H1 (cell line): ENCODE results near the gene GJC3. TPM values are rescaled to one million over a fixed set of nuclear protein-coding genes. Genes with fewer than 3 reads are reported as not detected.

Experiments
- CTCF ChIA-PET: fragments of 300-600 bp; sonication (Branson Sonifier 250); formaldehyde crosslinking; loops from one replicate; lab custom pipeline; 2021; ENCODE audit not compliant: partially characterized antibody; lab: Charles Lee
- POLR2A ChIA-PET: fragments of 300-600 bp; sonication (Branson Sonifier 250); formaldehyde crosslinking; loops from one replicate; lab custom pipeline; 2021; ENCODE audit warnings: inconsistent platforms; ENCODE audit not compliant: partially characterized antibody; lab: Charles Lee
- DNase-seq, 2 experiments: peaks; one replicate each; pipeline versions ENCODE4 v3.0.0 to v3.0.0-alpha.2; 2010 to 2022; ENCODE audit warnings: low spot score in 2 of 2, low read depth in 1 of 2, mixed read lengths in 1 of 2
- FAIRE-seq: peaks from 2 replicates; lab custom pipeline; 2011; peaks lifted over from hg19 to GRCh38; lab: Jason Lieb, UNC
- H2AFZ ChIP-seq: 2 replicates; pipeline ENCODE4 v1.8.1; 2012; ENCODE audit warnings: low read length, inconsistent platforms
- H2AK5ac ChIP-seq: 2 replicates; pipeline ENCODE4 v1.6.1; 2013; ENCODE audit warnings: low read depth, low read length
- H2BK120ac ChIP-seq: replicated peaks from 2 replicates; pipeline ENCODE3; 2013; ENCODE audit warnings: low read depth, low read length, inconsistent platforms
- H2BK12ac ChIP-seq: 2 replicates; pipeline ENCODE4 v1.6.1; 2013; ENCODE audit warnings: low read depth, low read length
- H2BK15ac ChIP-seq: 2 replicates; pipeline ENCODE4 v1.6.1; 2013; ENCODE audit warnings: low read length
- H2BK20ac ChIP-seq: 2 replicates; pipeline ENCODE4 v1.6.1; 2013; ENCODE audit warnings: low read length
- H2BK5ac ChIP-seq: 2 replicates; pipeline ENCODE4 v1.6.1; 2013; ENCODE audit warnings: low read depth, low read length
- H3K14ac ChIP-seq: 2 replicates; pipeline ENCODE4 v1.6.1; 2013; ENCODE audit warnings: inconsistent platforms; ENCODE audit not compliant: insufficient read length
- H3K18ac ChIP-seq: 2 replicates; pipeline ENCODE4 v1.6.1; 2013; ENCODE audit warnings: low read length; ENCODE audit errors: extremely low read depth
- H3K23ac ChIP-seq: 2 replicates; pipeline ENCODE4 v1.6.1; 2013; ENCODE audit warnings: inconsistent platforms; ENCODE audit not compliant: insufficient read length
- H3K23me2 ChIP-seq: 2 replicates; pipeline ENCODE4 v1.6.1; 2013; ENCODE audit warnings: low read depth, low read length
- H3K27ac ChIP-seq: 2 replicates; pipeline ENCODE4 v1.6.1; 2011; ENCODE audit warnings: low read depth, low read length, inconsistent platforms
- H3K27me3 ChIP-seq, 4 experiments: replicated peaks in 1 of 4; 1 replicate in 1 of 4; 2 replicates in 3 of 4; pipeline versions ENCODE4 v1.6.1 to v1.8.1; 2011 to 2013; ENCODE audit warnings: low read length in 3 of 4, mild to moderate bottlenecking in 3 of 4, inconsistent platforms in 2 of 4, mixed read lengths in 2 of 4, moderate library complexity in 1 of 4; ENCODE audit not compliant: control insufficient read depth in 3 of 4, insufficient read depth in 3 of 4; ENCODE audit errors: extremely low read depth in 1 of 4
- H3K36me3 ChIP-seq, 4 experiments: 2 replicates each; pipeline versions ENCODE4 v1.6.1 to v1.8.1; 2011 to 2013; ENCODE audit warnings: mild to moderate bottlenecking in 4 of 4, low read length in 3 of 4, moderate library complexity in 2 of 4, control low read depth in 1 of 4, inconsistent platforms in 1 of 4; ENCODE audit not compliant: insufficient read depth in 4 of 4, control insufficient read depth in 2 of 4
- H3K4ac ChIP-seq: replicated peaks from 2 replicates; pipeline ENCODE3; 2013; ENCODE audit warnings: low read length, low read depth, mixed read lengths, inconsistent platforms; ENCODE audit not compliant: insufficient read length
- H3K4me1 ChIP-seq, 4 experiments: replicated peaks in 1 of 4; 1 replicate in 1 of 4; 2 replicates in 3 of 4; pipeline versions ENCODE4 v1.6.1 to v1.8.1; 2011 to 2013; ENCODE audit warnings: low read length in 3 of 4, inconsistent platforms in 2 of 4, mixed read lengths in 1 of 4; ENCODE audit not compliant: insufficient read depth in 4 of 4, control insufficient read depth in 3 of 4
- H3K4me2 ChIP-seq, 2 experiments: 2 replicates each; pipeline versions ENCODE4 v1.6.1 to v1.8.1; 2011 to 2013; ENCODE audit warnings: low read depth in 2 of 2, low read length in 2 of 2, control low read depth in 1 of 2, inconsistent platforms in 1 of 2, mild to moderate bottlenecking in 1 of 2; ENCODE audit not compliant: insufficient read depth in 1 of 2
- H3K4me3 ChIP-seq, 4 experiments: fragments of 200-600, 300-600 bp in 1 of 4; sonication (generic), shearing (Covaris generic), sonication (Bioruptor Twin) in 1 of 4; 2 replicates each; pipeline versions ENCODE4 v1.5.1 to v1.8.1; 2011 to 2016; ENCODE audit warnings: low read length in 4 of 4, low read depth in 3 of 4, control low read depth in 2 of 4, inconsistent platforms in 2 of 4, mild to moderate bottlenecking in 2 of 4, mixed read lengths in 1 of 4, moderate library complexity in 1 of 4; ENCODE audit not compliant: insufficient read depth in 2 of 4; ENCODE audit errors: extremely low read depth in 1 of 4
- H3K56ac ChIP-seq: replicated peaks from 2 replicates; pipeline ENCODE3; 2013; ENCODE audit warnings: low read depth, mild to moderate bottlenecking, mixed read lengths, low read length, inconsistent platforms; ENCODE audit not compliant: insufficient read length
- H3K79me1 ChIP-seq: 2 replicates; pipeline ENCODE4 v1.6.1; 2013; ENCODE audit warnings: low read depth, low read length, control low read depth
- H3K79me2 ChIP-seq, 2 experiments: 2 replicates each; pipeline versions ENCODE4 v1.6.1 to v1.8.1; 2012 to 2013; ENCODE audit warnings: low read length in 2 of 2, mild to moderate bottlenecking in 2 of 2, inconsistent platforms in 1 of 2; ENCODE audit not compliant: insufficient read depth in 2 of 2, control insufficient read depth in 1 of 2
- H3K9ac ChIP-seq, 4 experiments: replicated peaks in 1 of 4; 1 replicate in 1 of 4; 2 replicates in 3 of 4; pipeline versions ENCODE4 v1.6.1 to v1.8.1; 2011 to 2013; ENCODE audit warnings: low read depth in 3 of 4, low read length in 3 of 4, control low read depth in 2 of 4, mild to moderate bottlenecking in 2 of 4, moderate library complexity in 2 of 4, inconsistent platforms in 1 of 4; ENCODE audit errors: extremely low read depth in 1 of 4
- H3K9me3 ChIP-seq, 2 experiments: 2 replicates each; pipeline versions ENCODE4 v1.6.1 to v1.8.1; 2012 to 2013; ENCODE audit warnings: mild to moderate bottlenecking in 2 of 2, moderate library complexity in 2 of 2, control low read depth in 1 of 2, inconsistent platforms in 1 of 2, low read depth in 1 of 2, low read length in 1 of 2, mixed read lengths in 1 of 2; ENCODE audit not compliant: insufficient read depth in 2 of 2
- H4K20me1 ChIP-seq, 2 experiments: replicated peaks in 1 of 2; 2 replicates each; pipeline versions ENCODE3 to v1.8.1; 2011 to 2013; ENCODE audit warnings: inconsistent platforms in 2 of 2, low read length in 2 of 2, mild to moderate bottlenecking in 1 of 2; ENCODE audit not compliant: insufficient read depth in 2 of 2, control insufficient read depth in 1 of 2
- H4K5ac ChIP-seq: 2 replicates; pipeline ENCODE4 v1.6.1; 2013; ENCODE audit warnings: low read length, low read depth, mixed read lengths, inconsistent platforms; ENCODE audit not compliant: insufficient read length
- H4K8ac ChIP-seq: 2 replicates; pipeline ENCODE4 v1.8.0; 2013; ENCODE audit warnings: mild to moderate bottlenecking, moderate library complexity, low read length, inconsistent platforms; ENCODE audit not compliant: insufficient read depth; ENCODE audit errors: extremely low read depth
- H4K91ac ChIP-seq: replicated peaks from 2 replicates; pipeline ENCODE3; 2013; ENCODE audit warnings: low read length, mixed read lengths, inconsistent platforms; ENCODE audit not compliant: insufficient read length
- TCF12 ChIP-seq: IDR thresholded peaks from 2 replicates; pipeline ENCODE4 v1.6.1; 2011; ENCODE audit warnings: low read depth, mild to moderate bottlenecking, low read length
- WGBS, 2 experiments: shearing (Covaris generic) in 1 of 2; methylation state at CpG; one replicate each; pipeline versions ENCODE4 v1.1.6 to v1.1.7; 2013 to 2015; ENCODE audit warnings: low lambda C conversion rate in 2 of 2, mixed read lengths in 2 of 2, inconsistent platforms in 1 of 2, low coverage in 1 of 2, missing lambda C conversion rate in 1 of 2; ENCODE audit not compliant: insufficient replicate concordance in 2 of 2, insufficient coverage in 1 of 2, insufficient read length in 1 of 2; ENCODE audit errors: extremely low coverage in 1 of 2, missing lambda C conversion rate in 1 of 2; 5-methylcytosine and 5-hydroxymethylcytosine counted together
- polyA plus RNA-seq, 7 experiments: library from polyadenylated mRNA; depleted of rRNA in 3 of 7; stranded (reverse) in 5 of 7; unstranded in 2 of 7; fragments of >200 nt in 5 of 7; fragments of 200-250 nt in 2 of 7; gene quantifications; 1 replicate in 5 of 7; 2 replicates in 1 of 7; 4 replicates in 1 of 7; pipeline versions ENCODE4 v1.2.1 to v1.2.3, GENCODE V29; 2011 to 2013; ENCODE audit warnings: missing spikeins in 2 of 7, mixed read lengths in 2 of 7
- total RNA-seq: library from RNA; stranded (reverse); fragmentation: NEBNext Ultra II Directional; extraction: Animal tissue kit (Norgen Biotek cat#: 25700); gene quantifications from 2 replicates; pipeline ENCODE4 v1.2.1, GENCODE V29; 2021

Gene GJC3
- total and polyA plus RNA-seq, 2 of the 8 experiments (the other 6 are each of a cell fraction or from before 2014, with no cell fraction given) = 2.7 to 3.0 TPM

DNA sequence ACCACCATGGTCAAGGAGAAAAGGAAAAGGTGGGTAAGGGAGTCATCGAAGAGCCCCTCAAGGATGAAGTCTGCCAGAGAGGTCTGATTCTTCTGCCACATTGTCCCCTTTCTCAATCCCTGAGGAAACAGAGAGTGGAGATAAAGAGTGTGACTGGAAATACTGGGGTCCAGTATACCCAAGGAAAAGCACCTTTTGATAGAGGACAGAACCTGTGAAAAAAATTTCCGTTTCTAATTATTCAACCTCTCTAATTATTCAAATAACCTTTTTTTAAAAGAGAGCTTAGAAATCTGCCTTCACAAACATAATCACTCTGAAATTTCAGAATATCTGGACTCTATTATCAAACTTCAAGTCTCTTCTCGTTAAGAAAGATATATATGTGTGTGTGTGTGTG, 52.5 kb downstream of the GJC3 start, which contains the start of gene OR2AE1:
Gene OR2AE1, minus strand, starts transcription at position 101 of the 400 bp plus-strand sequence. Its CDS starts 0 bp downstream, at position 101.
- Histone ChIP-seq H3K79me2 (no peaks in the 10 kb centered on the region), H4K5ac (no peak within 1 kb of the TSS), H3K4me2 (no peak within 1 kb of the TSS), H3K36me3 (no peaks in the 10 kb centered on the region), H2BK20ac (no peak within 1 kb of the TSS), H2BK12ac (no peak within 1 kb of the TSS), H3K9ac (no peak within 1 kb of the TSS), H2BK5ac (no peak within 1 kb of the TSS), H3K23me2 (no peaks in the 10 kb centered on the region), H2BK15ac (no peak within 1 kb of the TSS), H3K9me3 (no peaks in the 10 kb centered on the region), H4K8ac (no peak within 1 kb of the TSS), H4K20me1 (no peaks in the 10 kb centered on the region), H2AK5ac (no peak within 1 kb of the TSS), H3K18ac (no peak within 1 kb of the TSS), H3K56ac (no peak within 1 kb of the TSS), H2BK120ac (no peak within 1 kb of the TSS), H3K4me3 (no peak within 1 kb of the TSS), H3K79me1 (no peaks in the 10 kb centered on the region), H3K4me1 (no peaks in the 10 kb centered on the region), H3K27ac (no peak within 1 kb of the TSS), H3K23ac (no peak within 1 kb of the TSS), H3K14ac (no peak within 1 kb of the TSS), H2AFZ (no peak within 1 kb of the TSS), H4K91ac (no peak within 1 kb of the TSS), H3K27me3 (no peaks in the 10 kb centered on the region; a peak in 1 of 7 replicates), H3K4ac (no peak within 1 kb of the TSS)
- 78% methylated on average over 3 of the region's 3 CpGs; no CpG with 5 or more reads in 1 of the 2 experiments for WGBS, 2 experiments
- POLR2A ChIA-PET = interaction anchor here (1.3 kb wide), 1 partner anchor 11 kb away, joined by 3 read pairs; no protein-coding TSS in a partner anchor
- DNase-seq (no peak), FAIRE-seq (no peak)
- CTCF ChIA-PET = interaction anchor here (0.9 to 1.3 kb wide), 4 partner anchors 112 to 386 kb away, joined by 3 to 4 read pairs (median 3); no protein-coding TSS in a partner anchor
- TF ChIP-seq TCF12 = no peak
